Right hindlimb (tissue), 1 donor: ENCODE measurements around the gene FHIT.
"Not testable (repeated sequence)": the region's sequence is repeated elsewhere in the genome, so short reads cannot be mapped to it uniquely, and the experiment has no call there.

ENCODE experiments used
- DNase-seq: peaks from one replicate; pipeline ENCODE4 v3.0.0-alpha.2; 2018

The FHIT gene

GRCh38 chr3:59953104-59953503 is 1298.1 kb downstream of the FHIT start:
- DNase-seq: no peak

DNA sequence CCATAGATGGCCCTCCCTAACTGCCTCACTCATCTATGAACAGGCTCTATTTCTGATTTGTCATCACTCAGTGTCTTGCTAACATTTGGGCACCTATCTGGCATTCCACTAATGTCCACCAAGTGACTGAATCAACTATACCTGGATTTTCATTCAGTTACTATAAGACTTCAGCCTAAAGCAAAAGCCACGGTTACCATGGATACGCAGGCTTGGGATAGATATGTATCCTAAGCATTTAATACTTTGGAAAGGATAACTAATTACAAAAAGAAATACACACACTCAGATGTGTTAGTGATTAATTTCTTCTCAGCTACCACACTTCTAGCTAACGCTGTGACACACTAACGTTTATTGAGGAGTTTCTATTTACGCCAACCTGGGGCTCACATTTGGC is 1301.9 kb downstream of the FHIT start:
- no peak for DNase-seq

DNA sequence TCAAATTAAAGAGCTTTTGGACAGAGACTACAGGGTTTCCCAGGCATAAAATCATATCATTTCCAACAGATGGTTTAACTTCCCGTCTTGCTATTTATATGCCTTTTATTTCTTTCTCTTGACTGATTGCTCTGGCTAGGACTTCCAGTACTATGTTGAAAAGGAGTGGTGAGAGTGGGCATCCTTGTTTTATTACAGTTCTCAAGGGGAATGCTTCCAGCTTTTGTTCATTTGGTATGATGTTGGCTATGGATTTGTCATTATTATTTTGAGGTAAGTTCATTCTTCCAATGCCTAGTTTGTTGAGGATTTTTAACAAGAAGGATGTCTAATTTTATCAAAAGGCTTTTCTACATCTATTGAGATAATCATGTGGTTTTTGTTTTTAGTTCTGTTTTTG is 1304.9 kb downstream of the FHIT start:
- no peak for DNase-seq

GRCh38 chr3:59940718-59941117 is 1310.5 kb downstream of the FHIT start:
- no peak for DNase-seq

- DNase-seq: no peak
Observed at GRCh38 chr3:59939826-59940426, 1311.3 kb downstream of the FHIT start.

DNA sequence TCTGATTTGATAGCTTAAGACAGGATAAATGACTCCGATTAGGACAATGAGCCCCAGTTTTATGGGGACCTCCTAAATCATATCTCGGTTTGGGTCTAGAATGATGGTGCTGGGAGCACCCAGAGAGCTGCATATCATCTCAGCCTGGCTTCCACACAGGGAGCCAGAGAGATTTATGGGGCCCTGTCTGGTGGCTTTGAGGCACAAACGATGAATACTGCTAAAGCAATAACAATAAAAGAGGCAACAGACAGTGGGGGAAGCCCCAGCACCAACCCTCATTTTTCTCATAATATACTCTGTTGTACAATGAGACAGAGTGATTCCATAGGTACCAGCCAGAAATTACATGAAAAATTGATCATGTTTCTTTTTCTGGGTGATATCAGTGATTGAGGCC is 1312.4 kb downstream of the FHIT start:
- no peak for DNase-seq

DNA sequence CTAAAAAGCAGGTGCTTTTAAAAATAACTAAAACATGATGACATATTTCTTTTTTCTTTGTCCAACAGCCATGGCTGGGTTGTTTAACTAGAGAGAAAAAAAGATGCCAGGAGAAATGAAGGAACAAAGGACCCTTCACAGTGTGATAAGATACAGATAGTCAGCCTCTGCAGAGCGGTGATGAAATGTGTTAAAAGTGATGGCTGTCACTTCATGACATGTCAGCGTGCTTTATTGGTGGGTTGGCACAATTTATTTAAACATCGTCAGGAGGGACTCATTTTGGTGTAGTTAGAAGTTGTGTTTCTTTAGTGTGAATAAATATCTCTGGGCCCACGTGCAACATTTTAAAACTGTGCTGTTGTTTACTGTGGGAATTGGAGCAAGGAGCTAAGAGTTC is 1314.1 kb downstream of the FHIT start:
- no peak for DNase-seq

- DNase-seq: no peak
Observed at GRCh38 chr3:59936472-59936871, 1314.8 kb downstream of the FHIT start.

- DNase-seq: no peak
Observed at GRCh38 chr3:59935025-59935424, 1316.2 kb downstream of the FHIT start.

DNA sequence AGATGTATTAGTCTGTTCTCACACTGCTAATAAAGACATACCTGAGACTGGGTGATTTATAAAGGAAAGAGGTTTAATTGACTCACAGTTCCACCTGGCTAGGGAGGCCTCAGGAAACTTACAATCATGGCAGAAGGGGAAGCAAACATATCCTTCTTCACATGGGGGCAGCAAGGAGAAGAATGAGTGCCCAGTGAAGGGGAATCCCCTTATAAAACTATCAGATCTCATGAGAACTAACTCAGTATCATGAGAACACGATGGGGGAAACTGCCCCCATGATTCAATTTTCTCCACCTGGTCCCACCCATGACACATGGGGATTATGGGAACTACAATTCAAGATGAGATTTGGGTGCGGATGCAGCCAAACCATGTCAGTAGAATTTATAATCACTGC is 1316.7 kb downstream of the FHIT start:
- DNase-seq: not testable (repeated sequence)

GRCh38 chr3:59930170-59930569 is 1321.1 kb downstream of the FHIT start:
- DNase-seq: no peak

DNA sequence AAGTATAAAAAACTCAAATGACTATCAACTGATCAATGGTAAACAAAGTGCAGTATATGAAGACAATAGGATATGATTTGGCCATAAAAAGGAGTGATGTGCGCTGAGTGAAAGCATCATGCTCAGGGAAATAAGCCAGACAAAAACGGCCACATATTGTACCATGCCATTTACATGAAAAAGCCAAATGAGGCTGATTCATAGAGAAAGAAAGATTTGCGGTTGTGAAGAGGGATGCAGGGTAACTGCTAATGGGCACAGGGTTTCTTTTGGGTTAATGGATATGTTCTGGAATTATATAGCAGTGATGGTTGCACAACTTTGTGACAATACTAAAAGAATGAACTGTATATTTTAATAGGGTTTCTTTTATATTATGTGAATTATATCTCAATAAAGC is 1324.2 kb downstream of the FHIT start:
- DNase-seq: no peak

GRCh38 chr3:59925946-59926345 is 1325.3 kb downstream of the FHIT start:
- no peak for DNase-seq

- DNase-seq: no peak
Observed at GRCh38 chr3:59922192-59922591, 1329.1 kb downstream of the FHIT start.

- DNase-seq: no peak
Observed at GRCh38 chr3:59920822-59921221, 1330.4 kb downstream of the FHIT start.

- DNase-seq: no peak
Observed at GRCh38 chr3:59919586-59919985, 1331.7 kb downstream of the FHIT start.

DNA sequence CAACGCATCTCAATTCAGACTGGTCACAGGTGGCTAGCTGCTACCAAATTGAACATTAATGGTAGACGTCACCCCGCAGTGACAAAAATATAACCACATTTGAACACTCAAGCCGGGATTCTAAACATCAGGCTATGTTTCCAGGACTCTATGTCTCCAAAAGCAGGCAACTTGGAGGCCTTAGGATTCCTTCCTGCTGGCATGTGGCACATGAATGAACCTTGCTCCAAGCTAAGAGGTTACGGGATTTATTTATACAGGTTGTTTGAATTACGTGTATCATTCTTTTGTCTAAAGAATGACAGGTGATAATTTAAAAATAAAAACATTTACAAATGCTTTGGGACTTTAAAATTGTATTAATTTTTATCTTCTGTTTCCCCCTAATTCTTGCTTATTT is 1337.0 kb downstream of the FHIT start:
- DNase-seq: no peak

DNA sequence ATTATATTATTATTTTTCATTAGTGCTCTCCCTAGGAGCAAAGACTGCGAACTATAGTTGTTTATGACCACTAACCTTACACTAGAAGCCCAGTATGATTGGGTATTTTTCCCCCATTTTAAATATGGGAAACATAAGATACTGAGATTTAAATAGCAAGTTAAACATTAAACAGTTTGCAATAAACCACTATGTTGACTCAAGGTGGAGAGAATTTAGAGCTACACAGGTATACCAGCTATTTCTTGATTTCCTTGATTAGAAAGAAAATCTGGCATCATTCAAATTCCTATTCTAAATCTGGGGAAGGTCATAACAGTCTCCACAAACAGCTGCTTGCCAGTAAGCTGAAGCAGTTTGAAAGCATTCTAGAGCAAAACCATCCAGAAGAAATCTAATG is 1337.6 kb downstream of the FHIT start:
- DNase-seq: no peak

DNA sequence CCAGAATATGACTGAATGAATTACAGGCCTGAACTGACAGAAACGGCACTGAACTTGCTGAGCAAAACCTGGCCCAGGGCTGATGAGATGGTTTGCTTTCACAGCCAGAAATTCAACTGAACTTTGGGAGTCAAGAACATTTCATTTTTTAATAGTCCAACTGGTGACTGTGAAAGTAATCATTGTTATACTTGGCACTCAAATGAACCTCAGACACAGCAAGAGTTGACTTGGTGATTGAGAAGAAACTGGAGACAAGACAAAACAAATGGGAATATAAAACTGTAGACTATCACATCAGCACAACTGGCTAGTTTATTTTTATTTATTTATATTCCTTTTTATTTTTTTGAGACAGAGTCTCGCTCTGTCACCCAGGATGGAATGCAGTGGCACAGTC is 1342.6 kb downstream of the FHIT start:
- DNase-seq: no peak

DNA sequence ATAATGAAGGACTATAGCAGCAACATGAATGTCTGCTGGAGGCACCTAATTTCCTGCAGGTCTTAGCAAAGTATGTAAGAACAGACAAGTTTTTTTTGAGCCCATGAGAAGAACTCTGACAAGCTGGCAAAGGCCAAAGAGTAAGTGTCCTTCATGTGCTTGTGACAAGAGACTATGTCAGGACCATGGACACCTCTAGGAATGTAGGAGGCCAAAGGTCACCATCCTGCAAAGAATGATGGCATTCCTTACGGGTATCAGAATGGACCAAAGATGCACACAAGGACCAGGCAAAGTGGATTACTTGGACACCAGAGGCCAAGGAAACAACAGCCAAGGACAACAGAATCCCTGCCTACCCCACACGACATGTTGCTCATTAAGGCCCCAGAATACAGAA is 1343.0 kb downstream of the FHIT start:
- no peak for DNase-seq

DNA sequence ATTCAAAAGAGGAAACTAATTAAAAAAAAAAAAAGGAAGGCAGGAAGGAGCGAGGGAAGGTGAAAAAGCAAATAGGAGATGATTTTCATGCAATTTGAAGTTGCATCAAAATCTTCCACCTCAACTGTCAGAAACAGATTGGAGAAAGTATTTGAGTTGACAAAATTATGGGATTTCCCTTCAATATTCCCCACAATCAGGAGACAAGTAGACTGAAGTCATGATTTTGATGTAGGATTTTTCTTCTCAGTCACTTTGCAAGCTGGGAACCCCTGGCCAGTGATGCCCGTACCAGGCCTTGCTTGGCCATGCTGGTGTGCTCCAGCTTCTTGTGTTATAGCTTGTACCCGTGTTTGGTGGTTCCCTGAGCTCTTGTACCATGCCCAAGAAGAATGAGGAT is 1347.0 kb downstream of the FHIT start:
- no peak for DNase-seq

DNA sequence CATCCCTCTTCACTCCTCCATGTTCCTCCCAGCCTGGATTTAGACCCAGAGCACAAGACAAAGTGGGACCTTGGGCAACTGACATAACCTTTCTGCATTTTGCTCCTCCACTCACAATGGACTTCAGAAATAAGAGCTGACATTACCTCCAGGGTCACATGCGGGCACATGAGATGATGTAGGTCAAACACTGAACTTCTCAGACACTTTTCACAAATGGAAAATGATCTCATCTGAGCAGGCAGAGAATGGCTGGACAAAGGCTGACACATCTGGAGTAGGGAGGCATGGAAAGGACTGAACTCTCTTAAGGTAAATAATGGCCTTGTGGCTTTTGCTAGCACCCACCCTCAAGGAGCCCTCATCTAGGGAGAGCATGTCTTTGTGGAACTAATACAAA is 1352.2 kb downstream of the FHIT start:
- DNase-seq: no peak

- no peak for DNase-seq
Observed at GRCh38 chr3:59895972-59896371, 1355.3 kb downstream of the FHIT start.

DNA sequence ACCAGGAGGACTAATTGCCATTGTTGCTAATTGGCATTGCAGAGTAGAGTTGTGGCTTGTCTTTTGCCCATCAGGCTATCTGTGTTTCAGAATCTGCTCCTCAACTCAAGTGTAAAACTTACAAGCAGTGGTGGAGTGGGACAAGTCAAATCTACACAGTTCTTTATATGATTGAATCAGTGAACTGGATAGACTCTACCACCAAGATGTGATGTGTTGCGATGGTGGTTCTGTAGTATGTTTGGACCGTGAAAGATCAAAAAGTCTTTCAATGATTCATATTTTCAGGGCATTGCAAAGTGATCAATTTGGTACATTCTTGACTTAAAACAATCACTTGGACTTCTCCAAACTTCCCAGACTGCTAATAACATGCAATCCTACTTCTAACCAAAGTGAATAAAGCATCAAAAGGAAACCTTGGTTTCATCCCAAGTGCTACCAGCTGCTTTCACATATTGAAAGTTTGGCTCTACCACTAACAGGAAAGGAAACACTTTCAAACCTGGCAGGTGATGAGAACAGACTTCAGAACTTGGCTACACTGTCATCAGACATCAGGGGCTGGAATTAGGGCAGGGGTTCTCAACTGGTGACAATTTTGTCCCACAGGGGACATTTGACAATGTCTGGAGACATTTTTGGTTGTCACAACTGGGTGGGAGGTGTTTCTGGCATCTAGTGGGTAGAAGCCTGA is 1356.7 kb downstream of the FHIT start:
- no peak for DNase-seq

GRCh38 chr3:59890639-59891038 is 1360.6 kb downstream of the FHIT start:
- no peak for DNase-seq
